Endothelial cell (in vitro differentiated cells): Measurements from ENCODE around the gene CHN2. TPM values are rescaled to one million over a fixed set of nuclear protein-coding genes. Genes with fewer than 3 reads are reported as not detected.

ENCODE experiments used
- DNase-seq: peaks from one replicate; pipeline ENCODE4 v3.0.0; 2021; ENCODE audit warnings: low spot score
- H3K27ac Mint-ChIP-seq: one replicate; pipeline ENCODE4 v1.8.0; 2021; ENCODE audit warnings: mixed read lengths, inconsistent platforms; ENCODE audit not compliant: unreplicated experiment
- H3K27me3 Mint-ChIP-seq: one replicate; pipeline ENCODE4 v1.8.0; 2021; ENCODE audit warnings: mild to moderate bottlenecking, moderate library complexity, mixed read lengths, inconsistent platforms; ENCODE audit not compliant: unreplicated experiment
- H3K36me3 Mint-ChIP-seq: one replicate; pipeline ENCODE4 v1.8.0; 2021; ENCODE audit warnings: mild to moderate bottlenecking, low read depth, mixed read lengths, inconsistent platforms; ENCODE audit not compliant: unreplicated experiment
- H3K4me1 Mint-ChIP-seq: one replicate; pipeline ENCODE4 v1.8.0; 2021; ENCODE audit warnings: mild to moderate bottlenecking, mixed read lengths, inconsistent platforms; ENCODE audit not compliant: unreplicated experiment
- H3K4me3 Mint-ChIP-seq: one replicate; pipeline ENCODE4 v1.8.0; 2021; ENCODE audit warnings: mild to moderate bottlenecking, mixed read lengths, inconsistent platforms; ENCODE audit not compliant: unreplicated experiment
- H3K9me3 Mint-ChIP-seq: one replicate; pipeline ENCODE4 v1.8.0; 2021; ENCODE audit warnings: mixed read lengths, inconsistent platforms; ENCODE audit not compliant: unreplicated experiment
- CTCF ChIP-seq: fragments of 200-600 bp; sonication (generic); IDR thresholded peaks from one replicate; pipeline ENCODE4 v1.5.0; 2021; ENCODE audit warnings: antibody characterized with exemption; ENCODE audit not compliant: unreplicated experiment
- total RNA-seq: library from RNA; stranded (reverse); fragmentation: NEBNext Ultra II Directional; extraction: Animal tissue kit (Norgen Biotek cat#: 25700); gene quantifications from one replicate; pipeline ENCODE4 v1.2.1, GENCODE V29; 2021; ENCODE audit not compliant: unreplicated experiment

Gene CHN2
- total RNA-seq, 1 donor from 2014 or later = 3.4 TPM

GRCh38 chr7:29275493-29275892 lies 80.9 kb downstream of the CHN2 start:
- no peaks in the 10 kb centered on the region for H3K9me3 Mint-ChIP-seq
- no peak for TF ChIP-seq CTCF
- peaks cover 9% of the 10 kb centered on the region for H3K4me1 Mint-ChIP-seq
- no peak overlapping the region for H3K4me3 Mint-ChIP-seq
- no peaks in the 10 kb centered on the region for H3K36me3 Mint-ChIP-seq
- no peak overlapping the region for H3K27ac Mint-ChIP-seq
- H3K27me3 Mint-ChIP-seq = peaks cover 4% of the 10 kb centered on the region
- DNase-seq = no peak

GRCh38 chr7:29276199-29276598 lies 81.6 kb downstream of the CHN2 start:
- no peaks in the 10 kb centered on the region for H3K9me3 Mint-ChIP-seq
- H3K4me3 Mint-ChIP-seq = no peak overlapping the region
- no peak for DNase-seq
- no peaks in the 10 kb centered on the region for H3K36me3 Mint-ChIP-seq
- H3K27me3 Mint-ChIP-seq = peaks cover 4% of the 10 kb centered on the region
- peaks cover 5% of the 10 kb centered on the region for H3K4me1 Mint-ChIP-seq
- no peak for TF ChIP-seq CTCF
- H3K27ac Mint-ChIP-seq = no peak overlapping the region

GRCh38 chr7:29276806-29277205 lies 82.2 kb downstream of the CHN2 start:
- H3K36me3 Mint-ChIP-seq = no peaks in the 10 kb centered on the region
- no peaks in the 10 kb centered on the region for H3K4me1 Mint-ChIP-seq
- TF ChIP-seq CTCF = no peak
- no peaks in the 10 kb centered on the region for H3K9me3 Mint-ChIP-seq
- H3K27ac Mint-ChIP-seq = no peak overlapping the region
- no peak overlapping the region for H3K4me3 Mint-ChIP-seq
- no peak for DNase-seq
- H3K27me3 Mint-ChIP-seq = peaks cover 4% of the 10 kb centered on the region

- Mint-ChIP-seq H3K4me1 (no peaks in the 10 kb centered on the region), H3K27me3 (peaks cover 4% of the 10 kb centered on the region), H3K4me3 (no peak overlapping the region), H3K27ac (no peak overlapping the region), H3K36me3 (no peaks in the 10 kb centered on the region), H3K9me3 (no peaks in the 10 kb centered on the region)
- DNase-seq = no peak
- TF ChIP-seq CTCF = no peak
Measured at GRCh38 chr7:29277436-29278215, 83.1 kb downstream of the CHN2 start.

- Mint-ChIP-seq H3K27ac (no peak overlapping the region), H3K36me3 (no peaks in the 10 kb centered on the region), H3K27me3 (peaks cover 3% of the 10 kb centered on the region), H3K9me3 (no peaks in the 10 kb centered on the region), H3K4me3 (no peak overlapping the region), H3K4me1 (no peaks in the 10 kb centered on the region)
- DNase-seq = no peak
- TF ChIP-seq CTCF = no peak
Measured at GRCh38 chr7:29278337-29279069, 83.9 kb downstream of the CHN2 start.
